HepG2 (cell line): ENCODE results near the gene KLB. TPM values are rescaled to one million over a fixed set of nuclear protein-coding genes. Genes with fewer than 3 reads are reported as not detected.

Source experiments
- HNRNPK ChIP-seq: fragments of 200-400 bp; formaldehyde crosslinking; IDR thresholded peaks from 2 replicates; pipeline ENCODE4 v1.6.1; 2018; ENCODE audit warnings: low read length, low read depth, moderate library complexity, mild to moderate bottlenecking; ENCODE audit not compliant: poor library complexity, severe bottlenecking
- ONECUT2 ChIP-seq: sonication (generic); formaldehyde crosslinking; IDR thresholded peaks from 2 replicates; pipeline ENCODE4 v1.4.0; 2020; ENCODE audit warnings: missing genetic modification reagents
- polyA plus RNA-seq, 8 experiments: library from polyadenylated mRNA; depleted of rRNA in 3 of 8; stranded (reverse) in 7 of 8; unstranded in 1 of 8; fragments of >200 nt; fragmentation: Illumina TruSeq in 4 of 8; extraction: Trizol in 4 of 8; gene quantifications; 2 replicates each; pipeline versions ENCODE4 v1.2.1 to v1.2.3, GENCODE V29; 2011 to 2016; ENCODE audit warnings: low read depth in 4 of 8, missing spikeins in 1 of 8, mixed read lengths in 1 of 8; ENCODE audit not compliant: insufficient read depth in 1 of 8
- total RNA-seq, 5 experiments: library from RNA; depleted of rRNA; stranded (reverse); fragments of >200 nt; fragmentation: Illumina TruSeq; extraction: Trizol; gene quantifications; 2 replicates each; pipeline ENCODE4 v1.2.3, GENCODE V29; 2016; ENCODE audit warnings: low read depth in 1 of 5
- TF ChIP-seq, protein P1 (sequence below): sonication (generic); formaldehyde crosslinking; IDR thresholded peaks from 2 replicates; pipeline ENCODE4 v1.5.1; 2020; ENCODE audit warnings: missing genetic modification reagents, mild to moderate bottlenecking, borderline replicate concordance
- TF ChIP-seq, protein P2 (sequence below): sonication (generic); formaldehyde crosslinking; conservative IDR thresholded peaks from 2 replicates; pipeline ENCODE4 v1.4.0; 2020; ENCODE audit warnings: mild to moderate bottlenecking, missing genetic modification reagents, moderate library complexity
- TF ChIP-seq, protein P3 (sequence below): sonication (generic); formaldehyde crosslinking; conservative IDR thresholded peaks from 2 replicates; pipeline ENCODE4 v1.4.0; 2020; ENCODE audit warnings: missing genetic modification reagents
- TF ChIP-seq, protein P4 (sequence below): sonication (generic); formaldehyde crosslinking; IDR thresholded peaks from 2 replicates; pipeline ENCODE4 v1.4.0; 2020; ENCODE audit warnings: low read depth, missing genetic modification reagents
- TF ChIP-seq, protein P5 (sequence below): sonication (generic); formaldehyde crosslinking; conservative IDR thresholded peaks from 2 replicates; pipeline ENCODE4 v1.8.0; 2022; ENCODE audit warnings: low read depth, missing genetic modification reagents
- TF ChIP-seq, protein P6 (sequence below): sonication (generic); formaldehyde crosslinking; IDR thresholded peaks from 2 replicates; pipeline ENCODE4 v1.4.0; 2020; ENCODE audit warnings: mild to moderate bottlenecking, missing genetic modification reagents

The KLB gene
- total and polyA plus RNA-seq, 2 of the 13 experiments (the other 11 are each of a cell fraction or from before 2014, with no cell fraction given): 25.3 to 82.0 TPM

DNA sequence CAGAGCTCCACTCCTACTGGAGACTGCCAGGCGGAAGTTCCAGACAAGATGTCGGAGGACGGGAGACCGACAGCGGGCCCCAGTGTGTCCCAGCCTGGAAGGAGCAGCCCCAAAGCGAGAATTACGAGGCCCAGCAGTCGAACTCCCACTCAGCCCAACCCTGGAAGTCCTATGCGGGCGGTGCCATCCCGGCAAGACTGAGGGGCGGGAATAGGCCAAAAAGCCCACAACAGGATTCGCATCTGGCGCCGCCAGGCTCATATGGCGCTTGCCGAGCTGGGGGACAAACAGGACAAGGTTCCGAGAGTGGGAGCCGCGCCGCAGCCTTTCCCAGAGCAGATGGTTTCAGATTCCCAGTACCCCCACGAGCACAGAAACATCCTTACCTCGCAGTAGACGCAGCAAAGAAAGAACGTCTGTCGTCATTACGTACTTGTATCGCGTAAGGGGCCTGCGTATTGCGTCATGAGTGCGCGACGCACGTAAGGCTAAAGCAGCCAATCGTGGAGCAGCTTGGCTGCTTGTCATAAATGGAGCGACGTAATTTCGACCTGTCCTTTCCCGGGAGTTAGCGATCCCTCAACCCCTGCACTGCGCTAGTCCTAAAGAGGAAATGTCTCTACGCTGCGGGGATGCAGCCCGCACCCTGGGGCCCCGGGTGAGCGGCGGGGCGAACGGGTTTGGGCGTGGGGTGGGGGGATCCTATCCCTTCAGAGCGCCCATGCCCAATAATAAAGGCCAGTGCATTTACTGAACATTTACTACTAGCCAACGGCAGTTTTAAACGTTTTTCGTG lies 52.0 kb downstream of the KLB start, which contains the start of the genes LIAS and RPL9 (continued):
- TF ChIP-seq, protein P1, sequence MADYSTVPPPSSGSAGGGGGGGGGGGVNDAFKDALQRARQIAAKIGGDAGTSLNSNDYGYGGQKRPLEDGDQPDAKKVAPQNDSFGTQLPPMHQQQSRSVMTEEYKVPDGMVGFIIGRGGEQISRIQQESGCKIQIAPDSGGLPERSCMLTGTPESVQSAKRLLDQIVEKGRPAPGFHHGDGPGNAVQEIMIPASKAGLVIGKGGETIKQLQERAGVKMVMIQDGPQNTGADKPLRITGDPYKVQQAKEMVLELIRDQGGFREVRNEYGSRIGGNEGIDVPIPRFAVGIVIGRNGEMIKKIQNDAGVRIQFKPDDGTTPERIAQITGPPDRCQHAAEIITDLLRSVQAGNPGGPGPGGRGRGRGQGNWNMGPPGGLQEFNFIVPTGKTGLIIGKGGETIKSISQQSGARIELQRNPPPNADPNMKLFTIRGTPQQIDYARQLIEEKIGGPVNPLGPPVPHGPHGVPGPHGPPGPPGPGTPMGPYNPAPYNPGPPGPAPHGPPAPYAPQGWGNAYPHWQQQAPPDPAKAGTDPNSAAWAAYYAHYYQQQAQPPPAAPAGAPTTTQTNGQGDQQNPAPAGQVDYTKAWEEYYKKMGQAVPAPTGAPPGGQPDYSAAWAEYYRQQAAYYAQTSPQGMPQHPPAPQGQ (CRISPR knock-in tag): no peak
- TF ChIP-seq, protein P2, sequence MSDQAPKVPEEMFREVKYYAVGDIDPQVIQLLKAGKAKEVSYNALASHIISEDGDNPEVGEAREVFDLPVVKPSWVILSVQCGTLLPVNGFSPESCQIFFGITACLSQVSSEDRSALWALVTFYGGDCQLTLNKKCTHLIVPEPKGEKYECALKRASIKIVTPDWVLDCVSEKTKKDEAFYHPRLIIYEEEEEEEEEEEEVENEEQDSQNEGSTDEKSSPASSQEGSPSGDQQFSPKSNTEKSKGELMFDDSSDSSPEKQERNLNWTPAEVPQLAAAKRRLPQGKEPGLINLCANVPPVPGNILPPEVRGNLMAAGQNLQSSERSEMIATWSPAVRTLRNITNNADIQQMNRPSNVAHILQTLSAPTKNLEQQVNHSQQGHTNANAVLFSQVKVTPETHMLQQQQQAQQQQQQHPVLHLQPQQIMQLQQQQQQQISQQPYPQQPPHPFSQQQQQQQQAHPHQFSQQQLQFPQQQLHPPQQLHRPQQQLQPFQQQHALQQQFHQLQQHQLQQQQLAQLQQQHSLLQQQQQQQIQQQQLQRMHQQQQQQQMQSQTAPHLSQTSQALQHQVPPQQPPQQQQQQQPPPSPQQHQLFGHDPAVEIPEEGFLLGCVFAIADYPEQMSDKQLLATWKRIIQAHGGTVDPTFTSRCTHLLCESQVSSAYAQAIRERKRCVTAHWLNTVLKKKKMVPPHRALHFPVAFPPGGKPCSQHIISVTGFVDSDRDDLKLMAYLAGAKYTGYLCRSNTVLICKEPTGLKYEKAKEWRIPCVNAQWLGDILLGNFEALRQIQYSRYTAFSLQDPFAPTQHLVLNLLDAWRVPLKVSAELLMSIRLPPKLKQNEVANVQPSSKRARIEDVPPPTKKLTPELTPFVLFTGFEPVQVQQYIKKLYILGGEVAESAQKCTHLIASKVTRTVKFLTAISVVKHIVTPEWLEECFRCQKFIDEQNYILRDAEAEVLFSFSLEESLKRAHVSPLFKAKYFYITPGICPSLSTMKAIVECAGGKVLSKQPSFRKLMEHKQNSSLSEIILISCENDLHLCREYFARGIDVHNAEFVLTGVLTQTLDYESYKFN (CRISPR knock-in tag): peak; percentile 45
- TF ChIP-seq HNRNPK: no peak
- TF ChIP-seq, protein P3, sequence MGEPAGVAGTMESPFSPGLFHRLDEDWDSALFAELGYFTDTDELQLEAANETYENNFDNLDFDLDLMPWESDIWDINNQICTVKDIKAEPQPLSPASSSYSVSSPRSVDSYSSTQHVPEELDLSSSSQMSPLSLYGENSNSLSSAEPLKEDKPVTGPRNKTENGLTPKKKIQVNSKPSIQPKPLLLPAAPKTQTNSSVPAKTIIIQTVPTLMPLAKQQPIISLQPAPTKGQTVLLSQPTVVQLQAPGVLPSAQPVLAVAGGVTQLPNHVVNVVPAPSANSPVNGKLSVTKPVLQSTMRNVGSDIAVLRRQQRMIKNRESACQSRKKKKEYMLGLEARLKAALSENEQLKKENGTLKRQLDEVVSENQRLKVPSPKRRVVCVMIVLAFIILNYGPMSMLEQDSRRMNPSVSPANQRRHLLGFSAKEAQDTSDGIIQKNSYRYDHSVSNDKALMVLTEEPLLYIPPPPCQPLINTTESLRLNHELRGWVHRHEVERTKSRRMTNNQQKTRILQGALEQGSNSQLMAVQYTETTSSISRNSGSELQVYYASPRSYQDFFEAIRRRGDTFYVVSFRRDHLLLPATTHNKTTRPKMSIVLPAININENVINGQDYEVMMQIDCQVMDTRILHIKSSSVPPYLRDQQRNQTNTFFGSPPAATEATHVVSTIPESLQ: no peak
- TF ChIP-seq, protein P4, sequence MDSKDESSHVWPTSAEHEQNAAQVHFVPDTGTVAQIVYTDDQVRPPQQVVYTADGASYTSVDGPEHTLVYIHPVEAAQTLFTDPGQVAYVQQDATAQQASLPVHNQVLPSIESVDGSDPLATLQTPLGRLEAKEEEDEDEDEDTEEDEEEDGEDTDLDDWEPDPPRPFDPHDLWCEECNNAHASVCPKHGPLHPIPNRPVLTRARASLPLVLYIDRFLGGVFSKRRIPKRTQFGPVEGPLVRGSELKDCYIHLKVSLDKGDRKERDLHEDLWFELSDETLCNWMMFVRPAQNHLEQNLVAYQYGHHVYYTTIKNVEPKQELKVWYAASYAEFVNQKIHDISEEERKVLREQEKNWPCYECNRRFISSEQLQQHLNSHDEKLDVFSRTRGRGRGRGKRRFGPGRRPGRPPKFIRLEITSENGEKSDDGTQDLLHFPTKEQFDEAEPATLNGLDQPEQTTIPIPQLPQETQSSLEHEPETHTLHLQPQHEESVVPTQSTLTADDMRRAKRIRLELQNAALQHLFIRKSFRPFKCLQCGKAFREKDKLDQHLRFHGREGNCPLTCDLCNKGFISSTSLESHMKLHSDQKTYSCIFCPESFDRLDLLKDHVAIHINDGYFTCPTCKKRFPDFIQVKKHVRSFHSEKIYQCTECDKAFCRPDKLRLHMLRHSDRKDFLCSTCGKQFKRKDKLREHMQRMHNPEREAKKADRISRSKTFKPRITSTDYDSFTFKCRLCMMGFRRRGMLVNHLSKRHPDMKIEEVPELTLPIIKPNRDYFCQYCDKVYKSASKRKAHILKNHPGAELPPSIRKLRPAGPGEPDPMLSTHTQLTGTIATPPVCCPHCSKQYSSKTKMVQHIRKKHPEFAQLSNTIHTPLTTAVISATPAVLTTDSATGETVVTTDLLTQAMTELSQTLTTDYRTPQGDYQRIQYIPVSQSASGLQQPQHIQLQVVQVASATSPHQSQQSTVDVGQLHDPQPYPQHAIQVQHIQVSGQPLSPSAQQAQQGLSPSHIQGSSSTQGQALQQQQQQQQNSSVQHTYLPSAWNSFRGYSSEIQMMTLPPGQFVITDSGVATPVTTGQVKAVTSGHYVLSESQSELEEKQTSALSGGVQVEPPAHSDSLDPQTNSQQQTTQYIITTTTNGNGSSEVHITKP (CRISPR knock-in tag): peak; percentile 73; the same call in 1 of the 2 replicates
- TF ChIP-seq, protein P5, sequence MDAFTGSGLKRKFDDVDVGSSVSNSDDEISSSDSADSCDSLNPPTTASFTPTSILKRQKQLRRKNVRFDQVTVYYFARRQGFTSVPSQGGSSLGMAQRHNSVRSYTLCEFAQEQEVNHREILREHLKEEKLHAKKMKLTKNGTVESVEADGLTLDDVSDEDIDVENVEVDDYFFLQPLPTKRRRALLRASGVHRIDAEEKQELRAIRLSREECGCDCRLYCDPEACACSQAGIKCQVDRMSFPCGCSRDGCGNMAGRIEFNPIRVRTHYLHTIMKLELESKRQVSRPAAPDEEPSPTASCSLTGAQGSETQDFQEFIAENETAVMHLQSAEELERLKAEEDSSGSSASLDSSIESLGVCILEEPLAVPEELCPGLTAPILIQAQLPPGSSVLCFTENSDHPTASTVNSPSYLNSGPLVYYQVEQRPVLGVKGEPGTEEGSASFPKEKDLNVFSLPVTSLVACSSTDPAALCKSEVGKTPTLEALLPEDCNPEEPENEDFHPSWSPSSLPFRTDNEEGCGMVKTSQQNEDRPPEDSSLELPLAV (CRISPR knock-in tag): no peak
- TF ChIP-seq, protein P6, sequence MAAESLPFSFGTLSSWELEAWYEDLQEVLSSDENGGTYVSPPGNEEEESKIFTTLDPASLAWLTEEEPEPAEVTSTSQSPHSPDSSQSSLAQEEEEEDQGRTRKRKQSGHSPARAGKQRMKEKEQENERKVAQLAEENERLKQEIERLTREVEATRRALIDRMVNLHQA (CRISPR knock-in tag): no peak
- no peak for TF ChIP-seq ONECUT2 (CRISPR knock-in tag)
